HEK293T (cell line): ENCODE data around the gene TRPM2.

ENCODE experiments used
- CTCF ChIA-PET: fragments of 350-600 bp; formaldehyde crosslinking; extraction: SDS; loops from one replicate; lab custom pipeline; 2021; ENCODE audit warnings: antibody characterized with exemption, inconsistent platforms; lab: Yijun Ruan, JAX
- POLR2A ChIA-PET: fragments of 350-600 bp; formaldehyde crosslinking; extraction: SDS; loops from one replicate; lab custom pipeline; 2020; ENCODE audit warnings: antibody characterized with exemption, inconsistent platforms; lab: Yijun Ruan, JAX
- DNase-seq: peaks from one replicate; pipeline ENCODE4 v3.0.0; 2012; ENCODE audit warnings: mixed read lengths; ENCODE audit errors: extremely low spot score
- ARNT ChIP-seq: fragments of 450-650 bp; IDR thresholded peaks from 2 replicates; pipeline ENCODE4 v1.6.1; 2017; ENCODE audit warnings: mild to moderate bottlenecking
- BHLHE40 ChIP-seq: fragments of 450-650 bp; IDR thresholded peaks from 2 replicates; pipeline ENCODE4 v1.6.1; 2016; ENCODE audit warnings: mild to moderate bottlenecking, moderate library complexity, borderline replicate concordance
- CTBP1 ChIP-seq: fragments of 450-650 bp; IDR thresholded peaks from 2 replicates; pipeline ENCODE4 v1.6.1; 2016; ENCODE audit warnings: borderline replicate concordance
- ELF4 ChIP-seq: fragments of 450-650 bp; IDR thresholded peaks from 2 replicates; pipeline ENCODE4 v1.6.1; 2017; ENCODE audit warnings: antibody characterized with exemption
- FOXA1 ChIP-seq: fragments of 450-650 bp; IDR thresholded peaks from 2 replicates; pipeline ENCODE4 v1.6.1; 2016; ENCODE audit warnings: mild to moderate bottlenecking
- FOXK2 ChIP-seq: fragments of 450-650 bp; IDR thresholded peaks from 2 replicates; pipeline ENCODE4 v1.6.1; 2016; ENCODE audit warnings: mild to moderate bottlenecking
- FOXM1 ChIP-seq: fragments of 450-650 bp; IDR thresholded peaks from 2 replicates; pipeline ENCODE4 v1.6.1; 2017; ENCODE audit warnings: mild to moderate bottlenecking, borderline replicate concordance
- HDGF ChIP-seq: fragments of 450-650 bp; IDR thresholded peaks from 2 replicates; pipeline ENCODE4 v1.6.1; 2017; ENCODE audit warnings: antibody characterized with exemption, borderline replicate concordance
- L3MBTL2 ChIP-seq: fragments of 450-650 bp; conservative IDR thresholded peaks from 2 replicates; pipeline ENCODE4 v1.6.1; 2016; ENCODE audit warnings: mild to moderate bottlenecking
- LEF1 ChIP-seq: fragments of 450-650 bp; IDR thresholded peaks from 2 replicates; pipeline ENCODE4 v1.6.1; 2017; ENCODE audit warnings: mild to moderate bottlenecking, borderline replicate concordance
- NFRKB ChIP-seq: fragments of 450-650 bp; IDR thresholded peaks from 2 replicates; pipeline ENCODE4 v1.6.1; 2016; ENCODE audit warnings: mild to moderate bottlenecking, moderate library complexity
- SP1 ChIP-seq: fragments of 450-650 bp; IDR thresholded peaks from 2 replicates; pipeline ENCODE4 v1.6.1; 2017
- SUZ12 ChIP-seq: fragments of 450-650 bp; IDR thresholded peaks from 2 replicates; pipeline ENCODE4 v1.6.1; 2016; ENCODE audit warnings: mild to moderate bottlenecking
- TARDBP ChIP-seq: fragments of 450-650 bp; IDR thresholded peaks from 2 replicates; pipeline ENCODE4 v1.6.1; 2016
- ZNF384 ChIP-seq: fragments of 450-650 bp; IDR thresholded peaks from 2 replicates; pipeline ENCODE4 v1.6.1; 2016
- TF ChIP-seq, protein P1 (sequence below): fragments of 450-650 bp; IDR thresholded peaks from 2 replicates; pipeline ENCODE4 v1.6.1; 2016

Gene TRPM2

DNA sequence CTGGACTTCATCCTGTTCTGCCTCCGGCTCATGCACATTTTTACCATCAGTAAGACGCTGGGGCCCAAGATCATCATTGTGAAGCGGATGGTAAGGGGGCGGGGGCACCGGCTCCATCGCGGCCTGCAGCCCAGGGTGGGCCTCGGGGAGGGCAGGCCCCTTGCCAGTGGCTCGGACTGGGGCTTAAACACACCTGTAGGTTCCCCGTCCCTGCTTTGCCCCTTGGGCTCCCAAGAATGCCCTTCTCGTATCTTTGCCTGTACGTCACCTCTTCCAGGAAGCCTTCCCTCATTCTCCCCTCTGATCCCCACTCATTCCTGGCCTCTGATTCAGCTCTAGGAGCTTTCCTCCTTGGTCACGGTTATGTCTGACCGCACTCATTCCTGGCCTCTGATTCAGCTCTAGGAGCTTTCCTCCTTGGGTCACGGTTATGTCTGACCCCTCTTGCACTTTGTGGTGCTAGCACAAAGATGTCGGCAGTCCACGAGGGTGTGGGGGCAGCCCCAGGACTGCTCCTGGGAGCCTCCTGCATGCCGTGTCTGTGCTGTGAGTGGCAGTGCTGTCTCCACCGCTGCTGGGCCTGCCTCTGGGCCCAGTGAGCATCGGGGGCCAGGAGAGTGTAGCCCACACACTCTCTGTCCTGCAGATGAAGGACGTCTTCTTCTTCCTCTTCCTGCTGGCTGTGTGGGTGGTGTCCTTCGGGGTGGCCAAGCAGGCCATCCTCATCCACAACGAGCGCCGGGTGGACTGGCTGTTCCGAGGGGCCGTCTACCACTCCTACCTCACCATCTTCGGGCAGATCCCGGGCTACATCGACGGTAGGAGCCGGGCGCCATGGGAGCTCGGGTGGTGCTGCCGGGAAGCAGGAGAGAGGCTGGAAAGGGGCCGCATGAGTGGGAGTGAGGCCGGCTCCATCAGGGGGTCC, 52.8 kb downstream of the TRPM2 start:
- TF ChIP-seq ELF4, result no peak
- no peak for TF ChIP-seq SUZ12
- TF ChIP-seq LEF1, result no peak
- TF ChIP-seq, protein P1, sequence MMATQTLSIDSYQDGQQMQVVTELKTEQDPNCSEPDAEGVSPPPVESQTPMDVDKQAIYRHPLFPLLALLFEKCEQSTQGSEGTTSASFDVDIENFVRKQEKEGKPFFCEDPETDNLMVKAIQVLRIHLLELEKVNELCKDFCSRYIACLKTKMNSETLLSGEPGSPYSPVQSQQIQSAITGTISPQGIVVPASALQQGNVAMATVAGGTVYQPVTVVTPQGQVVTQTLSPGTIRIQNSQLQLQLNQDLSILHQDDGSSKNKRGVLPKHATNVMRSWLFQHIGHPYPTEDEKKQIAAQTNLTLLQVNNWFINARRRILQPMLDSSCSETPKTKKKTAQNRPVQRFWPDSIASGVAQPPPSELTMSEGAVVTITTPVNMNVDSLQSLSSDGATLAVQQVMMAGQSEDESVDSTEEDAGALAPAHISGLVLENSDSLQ, result no peak
- no peak for TF ChIP-seq FOXA1
- no peak for TF ChIP-seq ZNF384
- TF ChIP-seq NFRKB, result no peak
- TF ChIP-seq ARNT, result no peak
- no peak for TF ChIP-seq HDGF
- no peak for TF ChIP-seq FOXK2
- no peak for TF ChIP-seq FOXM1
- TF ChIP-seq CTBP1, result no peak
- no peak for TF ChIP-seq L3MBTL2
- no peak for TF ChIP-seq BHLHE40
- TF ChIP-seq SP1, result no peak
- no peak for TF ChIP-seq TARDBP
- CTCF ChIA-PET, result no interaction called here
- DNase-seq, result no peak
- POLR2A ChIA-PET, result no interaction called here

DNA sequence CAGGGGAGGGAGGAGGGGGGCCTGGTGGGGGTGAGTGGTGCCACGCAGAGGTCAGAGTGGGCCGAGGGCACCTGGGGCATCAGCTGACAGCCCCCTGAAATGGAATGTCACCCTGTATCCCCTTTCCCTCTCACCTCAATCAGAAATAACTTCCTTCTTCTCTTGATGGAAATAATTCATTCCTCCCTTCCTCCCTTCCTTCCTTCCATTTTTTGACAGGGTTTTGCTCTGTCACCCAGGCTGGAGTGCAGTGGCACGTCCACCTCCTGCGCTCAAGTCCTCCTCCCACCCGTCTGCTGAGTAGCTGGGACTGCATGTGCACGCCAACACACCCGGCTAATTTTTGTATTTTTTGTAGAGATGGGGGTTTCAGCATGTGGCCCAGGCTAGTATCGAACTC, 53.5 kb downstream of the TRPM2 start:
- ChIA-PET CTCF (no interaction called here), POLR2A (no interaction called here)
- no peak for TF ChIP-seq FOXK2
- TF ChIP-seq BHLHE40, result no peak
- TF ChIP-seq CTBP1, result no peak
- no peak for TF ChIP-seq LEF1
- no peak for TF ChIP-seq HDGF
- TF ChIP-seq L3MBTL2, result no peak
- TF ChIP-seq ZNF384, result no peak
- no peak for TF ChIP-seq SUZ12
- TF ChIP-seq FOXA1, result no peak
- no peak for TF ChIP-seq FOXM1
- no peak for TF ChIP-seq ARNT
- no peak for TF ChIP-seq TARDBP
- TF ChIP-seq ELF4, result no peak
- TF ChIP-seq, protein P1, result no peak
- no peak for TF ChIP-seq SP1
- TF ChIP-seq NFRKB, result no peak
- DNase-seq, result no peak

DNA sequence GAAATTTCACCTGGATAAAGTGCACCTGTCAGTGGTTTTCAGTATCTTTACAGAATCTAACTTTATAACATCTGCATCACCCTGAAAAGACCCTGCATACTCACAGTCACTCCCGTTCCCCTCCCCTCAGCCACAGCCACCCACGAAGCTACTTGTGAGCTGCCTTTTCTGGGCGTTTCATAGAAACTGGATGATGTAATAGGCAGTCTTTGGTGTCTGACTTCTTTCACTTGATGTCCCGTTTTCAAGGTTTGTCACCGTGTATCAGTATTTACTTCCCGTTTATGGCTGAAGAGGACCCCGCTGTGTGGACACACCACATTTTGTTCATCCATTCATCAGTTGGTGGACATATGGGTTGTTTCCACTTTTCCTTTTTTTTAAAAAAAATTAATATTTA, 54.1 kb downstream of the TRPM2 start:
- TF ChIP-seq SP1 (no peak), FOXK2 (no peak), SUZ12 (no peak), ELF4 (no peak), HDGF (no peak), NFRKB (no peak), TARDBP (no peak), ZNF384 (no peak), L3MBTL2 (no peak), FOXM1 (no peak), CTBP1 (no peak), LEF1 (no peak), ARNT (no peak), FOXA1 (no peak), BHLHE40 (no peak)
- TF ChIP-seq, protein P1, result no peak
- no peak for DNase-seq
- CTCF ChIA-PET, result no interaction called here
- POLR2A ChIA-PET, result no interaction called here

DNA sequence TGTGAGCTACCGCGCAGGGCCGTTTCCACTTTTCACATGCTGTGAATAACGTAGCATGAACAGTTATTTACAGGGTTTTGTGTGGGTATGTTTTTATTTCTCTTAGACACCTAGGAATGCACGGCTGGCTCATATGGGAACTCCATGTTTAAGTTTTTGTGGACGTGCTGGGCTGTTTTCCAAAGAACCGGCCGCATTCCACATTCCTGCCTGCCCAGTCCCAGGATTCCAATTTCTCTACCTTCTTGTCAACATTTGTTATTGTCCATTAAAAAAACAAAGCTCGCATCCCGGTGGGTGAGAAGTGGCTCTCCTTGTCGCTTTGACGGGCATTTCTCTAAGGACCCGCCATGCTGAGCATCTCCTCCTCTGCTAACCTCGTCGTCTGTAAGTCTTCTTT, 54.8 kb downstream of the TRPM2 start:
- TF ChIP-seq SP1 (no peak), FOXA1 (no peak), L3MBTL2 (no peak), LEF1 (no peak), ELF4 (no peak), CTBP1 (no peak), TARDBP (no peak), ZNF384 (no peak), FOXM1 (no peak), SUZ12 (no peak), NFRKB (no peak), FOXK2 (no peak), ARNT (no peak), BHLHE40 (no peak), HDGF (no peak)
- TF ChIP-seq, protein P1, result no peak
- DNase-seq, result no peak
- CTCF ChIA-PET, result no interaction called here
- POLR2A ChIA-PET, result no interaction called here
